Measurements from ENCODE around the gene ACTRT2. TPM values are rescaled to one million over a fixed set of nuclear protein-coding genes. Genes with fewer than 3 reads are reported as not detected.

Gene ACTRT2
- total RNA-seq, 1 experiment from 2014 or later: not detected

- DNase-seq: no peak
- no peaks in the 10 kb centered on the region for H3K36me3 ChIP-seq (ENCODE audit: control insufficient read depth, insufficient read depth, low read length)
- no peak overlapping the region for H3K4me3 ChIP-seq (ENCODE audit: low read depth, low read length)
- Mint-ChIP-seq H3K9me3 (ENCODE audit: unreplicated experiment) (peaks cover 11% of the 10 kb centered on the region), H3K4me3 (ENCODE audit: unreplicated experiment) (no peak overlapping the region), H3K4me1 (ENCODE audit: low read depth, unreplicated experiment) (no peaks in the 10 kb centered on the region), H3K27me3 (ENCODE audit: insufficient read depth, unreplicated experiment) (peaks cover 12% of the 10 kb centered on the region), H3K27ac (ENCODE audit: unreplicated experiment) (no peak overlapping the region), H3K36me3 (ENCODE audit: insufficient read depth, unreplicated experiment) (no peaks in the 10 kb centered on the region)
- no peak for TF ChIP-seq CTCF (IDR thresholded peaks at IDR 0.05; ENCODE audit: insufficient read depth in 1 of 2, low read depth in 1 of 2, low read length in 1 of 2, severe bottlenecking in 1 of 2, unreplicated experiment in 1 of 2)
- H3K4me1 ChIP-seq: no peaks in the 10 kb centered on the region
- intact Hi-C loops (cut with micrococcal nuclease; ENCODE audit: unreplicated experiment): no loop called here
- ChIA-PET CTCF (no interaction called here), POLR2A (no interaction called here)
- H3K27me3 ChIP-seq (replicated peaks; ENCODE audit: control insufficient read depth, insufficient read depth, low read length): no peaks in the 10 kb centered on the region
- no peaks in the 10 kb centered on the region for H3K9me3 ChIP-seq
- BruUV-seq (replicated peaks): no TSS peak
Measured at GRCh38 chr1:2982615-2983318, 38.5 kb upstream of the ACTRT2 start.

- no peaks in the 10 kb centered on the region for H3K4me1 Mint-ChIP-seq (ENCODE audit: low read depth, unreplicated experiment)
- DNase-seq: no peak
- peaks cover 11% of the 10 kb centered on the region for H3K9me3 Mint-ChIP-seq (ENCODE audit: unreplicated experiment)
- no peak overlapping the region for H3K4me3 Mint-ChIP-seq (ENCODE audit: unreplicated experiment)
- Histone ChIP-seq H3K4me1 (no peaks in the 10 kb centered on the region), H3K36me3 (ENCODE audit: control insufficient read depth, insufficient read depth, low read length) (no peaks in the 10 kb centered on the region), H3K9me3 (no peaks in the 10 kb centered on the region), H3K4me3 (ENCODE audit: low read depth, low read length) (no peak overlapping the region), H3K27me3 (replicated peaks; ENCODE audit: control insufficient read depth, insufficient read depth, low read length) (no peaks in the 10 kb centered on the region)
- ChIA-PET CTCF (no interaction called here), POLR2A (no interaction called here)
- no TSS peak for BruUV-seq (replicated peaks)
- H3K36me3 Mint-ChIP-seq (ENCODE audit: insufficient read depth, unreplicated experiment): no peaks in the 10 kb centered on the region
- TF ChIP-seq CTCF (IDR thresholded peaks at IDR 0.05; ENCODE audit: insufficient read depth in 1 of 2, low read depth in 1 of 2, low read length in 1 of 2, severe bottlenecking in 1 of 2, unreplicated experiment in 1 of 2): no peak
- peaks cover 12% of the 10 kb centered on the region for H3K27me3 Mint-ChIP-seq (ENCODE audit: insufficient read depth, unreplicated experiment)
- intact Hi-C loops (cut with micrococcal nuclease; ENCODE audit: unreplicated experiment): no loop called here
- H3K27ac Mint-ChIP-seq (ENCODE audit: unreplicated experiment): no peak overlapping the region
Measured at GRCh38 chr1:2983319-2983705, 38.0 kb upstream of the ACTRT2 start.

GRCh38 chr1:2983706-2984398, 37.4 kb upstream of the ACTRT2 start:
- H3K4me3 Mint-ChIP-seq (ENCODE audit: unreplicated experiment): no peak overlapping the region
- no peak for TF ChIP-seq CTCF (IDR thresholded peaks at IDR 0.05; ENCODE audit: insufficient read depth in 1 of 2, low read depth in 1 of 2, low read length in 1 of 2, severe bottlenecking in 1 of 2, unreplicated experiment in 1 of 2)
- Histone ChIP-seq H3K27me3 (replicated peaks; ENCODE audit: control insufficient read depth, insufficient read depth, low read length) (no peaks in the 10 kb centered on the region), H3K9me3 (no peaks in the 10 kb centered on the region), H3K4me1 (no peaks in the 10 kb centered on the region), H3K36me3 (ENCODE audit: control insufficient read depth, insufficient read depth, low read length) (no peaks in the 10 kb centered on the region), H3K4me3 (ENCODE audit: low read depth, low read length) (no peak overlapping the region)
- ChIA-PET POLR2A (no interaction called here), CTCF (no interaction called here)
- intact Hi-C loops (cut with micrococcal nuclease; ENCODE audit: unreplicated experiment): no loop called here
- no peaks in the 10 kb centered on the region for H3K4me1 Mint-ChIP-seq (ENCODE audit: low read depth, unreplicated experiment)
- peaks cover 11% of the 10 kb centered on the region for H3K9me3 Mint-ChIP-seq (ENCODE audit: unreplicated experiment)
- no TSS peak for BruUV-seq (replicated peaks)
- H3K27me3 Mint-ChIP-seq (ENCODE audit: insufficient read depth, unreplicated experiment): peaks cover 12% of the 10 kb centered on the region
- no peak for DNase-seq
- no peak overlapping the region for H3K27ac Mint-ChIP-seq (ENCODE audit: unreplicated experiment)
- no peaks in the 10 kb centered on the region for H3K36me3 Mint-ChIP-seq (ENCODE audit: insufficient read depth, unreplicated experiment)
